NK-92 (cell line): ENCODE measurements around the gene GRID2.
"Not testable (repeated sequence)": the region's sequence is repeated elsewhere in the genome, so short reads cannot be mapped to it uniquely, and the experiment has no call there.

ENCODE experiments used
- DNase-seq: peaks from one replicate; lab custom pipeline; 2025; ENCODE audit not compliant: unreplicated experiment; lab: John Stamatoyannopoulos, UW

Gene GRID2

DNA sequence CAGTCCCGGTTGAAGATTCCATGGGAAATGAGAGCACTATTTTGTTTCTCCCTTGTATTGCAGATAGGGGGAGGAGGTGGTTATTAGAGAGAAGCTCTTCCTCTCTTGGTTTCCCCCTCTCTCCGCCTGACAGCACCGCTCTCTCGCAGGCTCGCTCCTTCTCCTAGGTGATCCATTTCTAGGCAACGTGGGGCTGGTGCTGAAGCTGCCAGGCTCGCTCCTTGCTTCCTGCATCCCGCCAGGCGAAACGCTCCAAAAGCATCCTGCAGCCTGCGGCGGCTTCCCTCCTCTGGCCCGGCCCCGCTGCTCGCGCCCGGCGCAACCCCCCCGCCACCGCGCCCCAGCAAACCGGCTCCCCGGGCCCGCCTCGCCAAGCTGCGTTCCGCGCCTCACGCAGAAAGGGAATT, at the start of gene GRID2:
GRID2 (plus strand) TSS at position 346 of the 407 bp plus-strand sequence.
- no peak for DNase-seq

DNA sequence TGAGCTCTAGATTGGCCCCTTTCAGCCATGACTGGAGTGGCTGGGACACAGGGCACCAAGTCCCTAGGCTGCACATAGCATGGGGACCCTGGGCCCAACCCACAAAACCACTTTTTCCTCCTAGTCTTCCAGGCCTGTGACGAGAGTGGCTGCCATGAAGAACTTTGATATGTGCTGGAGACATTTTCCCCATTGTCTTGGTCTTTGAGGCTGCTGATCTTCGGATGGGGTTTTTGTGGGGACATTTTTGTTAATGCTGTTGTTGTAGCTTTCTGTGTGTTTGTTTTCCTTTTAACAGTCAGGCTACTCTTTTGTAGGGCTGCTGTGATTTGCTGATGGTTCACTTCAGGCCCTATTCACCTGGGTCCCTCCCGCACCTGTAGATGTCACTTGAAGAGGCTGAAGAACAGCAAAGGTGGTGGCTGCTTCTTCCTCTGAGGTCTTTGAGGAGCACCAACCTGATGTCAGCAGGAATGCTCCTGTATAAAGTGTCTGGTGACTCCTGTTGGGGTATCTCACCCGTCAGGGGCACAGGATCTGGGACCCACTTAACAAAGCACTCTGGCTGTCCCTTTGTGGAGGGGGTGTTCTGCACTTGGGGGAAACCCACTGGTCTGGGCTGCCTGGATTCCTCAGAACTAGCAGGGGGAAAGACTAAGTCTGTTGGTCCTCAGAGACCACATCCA, 49.6 kb upstream of the GRID2 start:
- DNase-seq = no peak

DNA sequence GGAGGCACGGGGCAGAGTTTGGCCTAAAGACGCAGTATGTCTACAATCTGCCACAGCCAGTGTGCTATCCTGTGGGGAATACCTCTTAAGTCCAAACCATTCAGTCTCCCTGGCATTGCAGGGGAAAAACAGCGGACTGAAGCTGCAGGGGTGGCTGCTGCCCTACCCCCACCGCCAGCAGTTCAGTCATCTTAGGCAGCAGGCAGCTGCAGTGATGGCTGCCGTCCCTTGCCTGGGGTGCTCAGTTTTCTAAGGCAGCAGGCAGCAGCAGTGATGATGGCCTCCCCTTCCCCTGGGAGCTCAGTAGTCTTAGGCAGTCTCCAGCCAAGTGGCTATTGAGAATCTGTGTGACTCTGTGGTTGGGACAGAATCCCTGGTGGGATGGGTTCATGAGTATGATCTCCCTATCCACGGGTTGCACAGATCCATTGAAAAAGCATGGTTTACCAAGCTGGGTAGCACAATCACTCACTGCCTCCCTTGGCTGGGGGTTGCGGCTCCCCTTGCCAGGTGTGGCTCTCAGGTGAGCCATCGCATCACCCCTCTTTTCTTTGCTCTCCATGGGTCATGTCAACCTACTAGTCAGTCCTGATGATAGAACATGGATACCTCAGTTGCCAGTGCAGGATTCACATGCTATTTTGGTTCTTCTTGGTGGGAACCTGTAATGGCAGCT, 48.9 kb upstream of the GRID2 start:
- no peak for DNase-seq

DNA sequence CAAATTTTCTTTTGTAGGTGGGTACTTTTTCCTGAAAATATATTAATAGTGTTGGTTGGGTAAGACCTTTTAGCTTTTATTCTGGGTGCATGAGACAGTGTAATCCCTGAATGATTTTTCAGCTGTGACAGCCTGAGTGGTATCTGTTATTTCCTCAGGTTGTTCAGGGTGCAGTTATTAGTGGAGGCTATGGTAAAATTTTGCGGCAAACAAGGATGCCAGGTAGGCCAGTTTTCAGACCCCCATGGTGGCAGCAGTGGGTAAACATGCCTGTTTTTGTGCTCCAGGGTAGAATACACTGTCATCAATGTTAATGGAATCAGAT, 47.9 kb upstream of the GRID2 start:
- no peak for DNase-seq

DNA sequence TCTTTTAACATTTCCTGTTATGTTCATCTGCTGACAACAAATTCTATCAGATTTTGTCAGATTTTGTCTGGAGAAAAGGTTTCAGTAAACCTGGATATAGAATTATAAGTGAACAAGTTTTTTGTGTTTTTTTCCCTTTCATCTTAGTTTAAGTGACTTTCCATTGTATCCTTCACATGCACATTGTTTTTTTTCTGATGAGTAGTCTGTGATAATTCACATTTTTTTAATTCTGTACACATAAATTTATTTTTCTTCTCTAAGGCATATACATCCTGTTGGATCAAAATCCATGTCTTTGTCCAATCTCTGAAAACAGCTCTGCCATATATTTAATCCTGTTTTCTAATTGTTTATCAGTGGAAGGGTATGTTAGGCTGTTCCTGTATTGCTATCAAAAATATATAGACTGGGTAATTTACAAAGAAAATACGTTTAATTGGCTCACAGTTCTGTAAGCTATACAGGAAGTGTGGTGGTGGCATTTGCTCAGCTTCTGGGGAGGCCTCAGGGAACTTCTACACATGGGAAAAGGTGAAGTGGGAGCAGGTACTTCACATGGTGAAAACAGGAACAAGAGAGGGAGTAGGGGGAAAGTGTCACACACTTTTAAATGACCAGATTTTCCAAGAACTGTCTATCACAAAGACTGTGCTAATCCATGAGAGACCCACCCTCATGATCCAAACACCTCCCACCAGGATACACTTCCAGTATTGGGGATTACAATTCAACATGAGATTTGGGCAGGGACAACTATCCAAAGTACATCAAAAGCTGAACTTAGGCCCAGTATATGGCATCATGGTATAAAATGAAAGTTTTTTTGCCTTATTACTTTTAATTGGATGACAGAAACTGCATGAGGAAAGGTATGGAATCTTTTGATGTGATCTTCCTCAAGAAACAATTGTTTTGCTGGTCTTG, 45.6 kb upstream of the GRID2 start:
- DNase-seq = no peak

DNA sequence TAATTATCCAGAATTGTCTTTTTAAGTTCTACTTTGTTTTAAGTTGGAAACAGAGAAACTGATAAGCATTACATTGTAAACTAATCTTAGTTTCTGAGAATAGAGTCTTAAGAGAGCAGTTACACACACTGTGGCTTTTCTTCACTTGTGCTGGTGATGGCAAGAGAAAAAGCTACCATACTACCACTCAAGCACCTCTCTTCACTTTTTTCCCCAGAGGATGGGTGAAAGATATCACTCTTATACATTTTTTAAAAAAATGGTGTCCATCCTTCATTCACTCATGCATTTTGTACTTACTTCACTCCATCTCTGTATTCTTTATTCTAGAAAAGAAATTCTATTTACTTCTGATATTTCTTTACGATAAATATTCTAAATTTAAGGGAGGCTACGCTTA, 42.5 kb upstream of the GRID2 start:
- no peak for DNase-seq

DNA sequence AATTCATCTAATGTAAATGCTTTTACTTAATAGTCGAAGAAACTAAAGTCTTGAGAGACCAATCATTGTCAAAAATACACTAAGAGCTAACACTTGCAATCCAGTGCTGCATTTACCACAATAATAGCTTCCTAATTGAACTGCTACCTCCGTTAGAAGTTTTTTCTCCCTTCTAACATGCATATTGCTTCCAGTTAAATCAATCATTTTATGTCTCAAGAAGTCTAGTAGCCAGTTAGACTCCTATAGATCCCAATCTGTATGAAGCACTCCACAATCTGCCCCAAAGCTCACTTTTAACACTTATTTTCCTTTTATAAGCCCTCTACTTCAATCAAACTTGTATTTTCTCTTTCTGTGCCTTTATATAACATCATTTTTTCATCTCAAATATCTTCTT, 41.4 kb upstream of the GRID2 start:
- DNase-seq = no peak

DNA sequence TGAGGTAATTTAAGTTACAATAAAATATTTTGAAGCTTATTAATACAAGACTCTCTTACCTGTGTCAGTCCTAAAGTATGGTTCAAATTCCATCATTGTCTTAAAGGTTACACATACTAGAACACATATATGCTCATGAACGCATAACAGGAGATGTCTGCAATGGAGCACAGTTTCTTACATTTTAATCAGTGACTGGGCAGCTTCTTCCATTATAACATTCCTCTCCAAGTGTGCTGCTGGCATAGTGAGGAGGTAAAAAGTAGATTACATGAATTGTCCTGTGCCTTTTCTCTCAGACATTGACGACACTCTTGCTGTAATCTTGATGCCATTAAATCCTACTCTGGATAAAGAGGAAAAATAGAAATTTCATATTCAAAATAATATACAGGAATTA, 40.8 kb upstream of the GRID2 start:
- DNase-seq = no peak

DNA sequence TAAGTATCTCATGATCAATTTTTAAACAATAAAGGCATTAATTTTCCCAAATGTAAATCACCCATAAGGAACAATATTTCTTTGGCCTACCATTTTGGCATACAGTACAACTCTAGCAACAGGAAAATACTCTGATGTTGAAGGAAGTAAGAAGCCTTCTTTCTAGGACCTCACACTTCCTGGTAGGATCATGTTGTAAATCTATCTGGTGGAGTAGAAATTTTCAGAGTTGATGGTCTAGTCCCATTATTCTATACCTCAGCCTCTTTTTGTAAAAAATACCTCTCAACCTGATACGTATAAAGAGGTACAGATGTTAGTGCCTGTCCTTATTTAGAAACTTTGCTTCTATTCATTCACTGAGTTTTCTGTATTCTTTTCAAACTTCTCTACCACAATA, 40.2 kb upstream of the GRID2 start:
- DNase-seq = no peak

DNA sequence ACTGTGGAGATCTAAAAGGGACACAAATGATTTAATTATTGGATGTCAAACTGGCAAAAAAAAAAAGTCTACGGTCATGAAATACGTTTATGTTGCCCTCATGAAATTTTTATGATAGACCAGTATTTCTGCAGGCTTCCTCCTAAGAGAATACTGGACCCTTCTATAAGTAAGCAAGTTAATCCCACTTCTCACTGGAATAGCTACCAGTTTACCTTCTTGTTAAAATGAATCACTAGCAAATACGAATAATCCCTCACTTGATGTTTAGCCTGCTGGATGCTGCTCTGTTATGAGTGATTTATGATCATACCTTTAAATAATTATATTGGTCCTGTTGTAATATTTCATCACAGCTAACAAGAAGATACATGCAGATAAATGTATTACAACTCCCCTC, 39.6 kb upstream of the GRID2 start:
- no peak for DNase-seq

DNA sequence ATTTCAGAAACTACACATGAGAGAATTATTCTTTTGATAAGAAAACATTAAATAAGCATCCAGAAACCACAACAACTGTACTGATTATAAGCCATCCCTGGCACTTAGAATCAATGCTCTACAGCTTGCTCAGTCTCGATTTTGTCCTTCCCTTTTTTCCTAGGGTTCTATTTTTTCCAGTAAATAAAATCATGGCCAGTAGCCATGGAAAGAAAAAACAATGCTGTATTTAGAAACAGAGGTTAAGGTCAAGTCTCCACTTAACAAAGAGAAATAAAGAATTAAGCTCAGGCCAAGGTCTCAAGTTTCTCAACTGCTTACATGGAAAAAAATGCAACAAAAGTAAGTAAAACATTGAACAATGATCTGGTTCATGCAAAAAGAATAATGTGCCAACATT, 38.7 kb upstream of the GRID2 start:
- no peak for DNase-seq

DNA sequence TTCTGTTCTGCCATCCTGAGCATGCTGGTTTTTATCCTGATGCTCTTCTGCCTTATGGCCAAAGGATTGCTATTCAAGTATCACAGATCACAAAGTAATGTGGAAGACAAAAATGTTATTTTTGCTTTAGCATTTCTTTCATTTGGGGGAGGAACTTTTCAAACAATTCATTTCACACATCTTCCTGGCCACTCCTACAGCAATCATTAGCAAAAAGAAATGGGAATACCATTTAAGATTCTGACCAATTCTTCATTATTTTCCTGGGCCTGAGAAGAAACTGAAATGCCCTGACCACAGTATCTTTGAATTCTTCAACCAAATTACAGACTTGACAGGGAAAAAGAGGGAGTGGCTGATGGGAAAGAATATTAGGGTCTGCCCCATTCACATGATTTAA, 38.0 kb upstream of the GRID2 start:
- no peak for DNase-seq

DNA sequence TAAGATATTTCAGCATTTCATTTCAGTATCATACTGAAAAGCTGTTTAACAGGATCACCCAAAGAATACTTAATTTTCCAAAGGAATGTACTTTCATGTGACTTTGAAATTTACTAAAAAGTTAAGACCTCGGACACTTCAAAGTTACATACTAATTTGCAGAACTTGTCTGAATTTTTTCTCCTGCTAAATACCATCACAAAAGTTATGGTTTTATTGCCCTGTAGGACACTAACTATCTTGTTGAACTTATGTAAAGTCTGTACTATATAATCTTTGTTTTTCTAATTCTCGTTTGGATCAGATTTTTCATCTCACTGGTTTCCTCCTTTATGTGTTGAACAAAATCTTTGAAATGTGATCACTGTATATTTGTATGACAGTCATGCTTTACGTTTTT, 37.2 kb upstream of the GRID2 start:
- DNase-seq = no peak

DNA sequence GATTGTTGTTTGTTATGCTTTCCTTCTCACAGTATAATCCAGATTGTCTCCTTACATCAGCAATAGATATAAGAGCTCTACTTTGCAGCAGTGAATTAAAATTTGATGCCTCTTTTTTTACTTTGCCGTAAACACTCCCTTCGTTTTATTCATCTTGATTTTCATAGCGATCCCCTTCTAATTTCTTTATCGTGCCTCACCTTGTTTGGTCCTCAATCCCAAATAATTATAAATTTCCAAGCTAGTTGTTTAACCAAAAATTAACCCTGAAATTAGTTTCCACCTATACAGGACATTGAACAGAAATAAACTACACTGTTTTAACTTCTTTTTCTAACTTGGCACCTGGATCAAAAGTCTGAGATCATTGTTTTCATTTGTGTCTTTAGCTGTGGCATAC, 35.1 kb upstream of the GRID2 start:
- DNase-seq = no peak

DNA sequence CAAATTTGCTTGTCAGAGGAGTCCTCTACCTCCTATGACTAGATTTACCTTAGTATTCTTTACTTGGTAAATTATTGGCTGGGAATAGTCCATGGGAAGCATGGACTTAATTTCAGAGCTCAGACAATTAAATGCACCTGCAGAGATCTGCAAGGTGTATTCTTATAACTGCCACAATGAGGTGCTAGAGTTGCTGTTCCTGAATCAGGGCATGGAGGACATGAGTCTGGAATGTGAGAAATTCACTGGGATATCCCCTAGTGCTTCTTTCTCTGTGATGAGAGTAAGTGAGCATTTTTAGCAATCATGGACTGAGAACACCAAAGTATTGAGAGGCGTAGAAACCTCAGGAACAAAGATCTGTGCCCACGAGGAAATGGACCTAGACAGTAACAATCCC, 32.9 kb upstream of the GRID2 start:
- no peak for DNase-seq

DNA sequence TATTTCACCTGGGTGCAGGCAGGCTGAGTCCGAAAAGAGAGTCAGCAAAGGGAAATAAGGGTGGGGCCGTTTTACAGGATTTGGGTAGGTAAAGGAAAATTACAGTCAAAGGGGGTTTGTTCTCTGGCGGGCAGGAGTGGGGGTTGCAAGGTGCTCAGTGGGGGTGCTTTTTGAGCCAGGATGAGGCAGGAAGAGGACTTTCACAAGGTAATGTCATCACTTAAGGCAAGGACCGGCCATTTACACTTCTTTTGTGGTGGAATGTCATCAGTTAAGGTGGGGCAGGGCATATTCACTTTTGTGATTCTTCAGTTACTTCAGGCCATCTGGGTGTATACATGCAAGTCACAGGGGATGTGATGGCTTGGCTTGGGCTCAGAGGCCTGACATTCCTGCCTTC, 32.2 kb upstream of the GRID2 start:
- not testable (repeated sequence) for DNase-seq

DNA sequence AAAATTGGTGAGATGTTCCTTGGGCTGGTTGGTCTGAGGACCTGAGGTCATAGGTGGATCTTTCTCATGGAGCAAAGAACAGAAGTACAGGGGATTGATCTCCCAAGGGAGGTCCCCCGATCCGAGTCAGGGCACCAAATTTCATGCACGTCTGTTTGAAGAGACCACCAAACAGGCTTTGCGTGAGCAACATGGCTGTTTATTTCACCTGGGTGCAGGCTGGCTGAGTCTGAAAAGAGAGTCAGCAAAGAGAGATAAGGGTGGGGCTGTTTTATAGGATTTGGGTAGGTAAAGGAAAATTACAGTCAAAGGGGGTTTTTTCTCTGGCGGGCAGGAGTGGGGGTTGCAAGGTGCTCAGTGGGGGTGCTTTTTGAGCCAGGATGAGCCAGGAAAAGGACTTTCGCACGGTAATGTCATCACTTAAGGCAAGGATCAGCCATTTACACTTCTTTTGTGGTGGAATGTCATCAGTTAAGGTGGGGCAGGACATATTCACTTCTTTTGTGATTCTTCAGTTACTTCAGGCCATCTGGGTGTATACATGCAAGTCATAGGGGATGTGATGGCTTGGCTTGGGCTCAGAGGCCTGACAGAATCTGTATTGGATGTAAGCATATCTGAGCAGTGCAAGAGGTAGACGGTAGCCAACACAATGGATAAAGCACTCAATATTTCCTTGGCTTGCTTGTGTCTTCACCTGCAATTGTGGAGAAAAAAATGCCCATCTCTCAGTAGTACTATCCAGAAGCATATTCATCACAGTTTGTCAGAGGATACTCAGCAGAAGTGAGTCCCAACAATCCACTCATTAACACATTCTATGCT, 26.5 kb upstream of the GRID2 start:
- not testable (repeated sequence) for DNase-seq

DNA sequence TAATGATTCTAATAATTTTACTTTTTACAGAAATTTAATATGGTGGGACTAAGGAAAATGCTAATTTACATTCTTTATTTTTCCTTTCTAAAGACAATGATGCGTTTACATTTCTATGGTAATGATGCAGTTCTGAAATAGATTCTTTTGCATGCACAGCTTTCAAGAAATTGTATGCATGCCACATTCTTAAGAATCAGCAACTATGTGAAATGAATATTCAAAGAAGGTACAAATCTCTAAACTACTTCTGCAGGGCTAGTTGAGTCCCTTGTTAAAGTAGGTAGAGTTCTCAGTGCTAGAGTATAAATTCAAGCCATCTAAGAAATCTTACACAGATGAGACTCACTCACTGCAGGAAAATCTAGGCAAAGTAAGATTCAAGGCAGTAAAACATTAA, 24.5 kb upstream of the GRID2 start:
- DNase-seq = no peak

DNA sequence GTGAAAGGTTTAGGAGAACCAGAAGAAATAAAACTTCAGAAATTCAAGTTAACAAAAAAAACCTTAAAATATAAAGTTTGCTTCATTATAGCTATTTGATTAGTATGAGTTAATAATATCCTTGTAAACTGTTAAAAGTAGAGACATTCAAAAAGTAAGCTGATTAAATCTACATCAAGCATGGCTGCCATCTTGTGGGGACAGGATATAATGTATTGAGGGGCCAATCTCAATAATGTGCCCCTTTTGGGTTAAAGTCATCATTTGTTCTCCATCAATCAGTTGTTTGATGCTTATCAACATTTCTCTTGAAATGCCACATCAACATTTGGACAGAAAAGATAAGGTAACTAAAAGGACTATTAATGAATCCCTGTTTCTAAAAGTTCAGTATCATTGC, 4.6 kb upstream of the GRID2 start:
- no peak for DNase-seq

DNA sequence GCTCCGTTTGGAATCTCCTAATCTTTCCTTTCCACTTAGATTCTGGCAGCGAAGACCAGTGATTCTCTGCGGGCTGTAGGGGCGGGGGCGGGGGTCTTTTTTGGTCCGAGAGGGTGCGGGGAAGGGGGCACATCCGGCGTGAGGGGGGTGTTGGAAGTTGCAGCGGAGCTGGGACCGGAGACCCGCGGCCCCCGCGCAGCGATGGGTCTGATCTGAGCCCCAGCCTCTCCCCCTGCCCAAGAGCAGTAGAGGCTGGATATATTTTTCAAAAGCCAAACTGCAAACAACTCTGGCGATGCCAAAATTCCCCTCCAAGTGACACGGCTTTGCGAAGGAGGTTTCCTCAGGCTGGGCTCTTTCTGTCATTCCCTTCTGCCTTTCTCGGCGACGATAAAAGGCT, 355 bp downstream of the GRID2 start:
- no peak for DNase-seq

DNA sequence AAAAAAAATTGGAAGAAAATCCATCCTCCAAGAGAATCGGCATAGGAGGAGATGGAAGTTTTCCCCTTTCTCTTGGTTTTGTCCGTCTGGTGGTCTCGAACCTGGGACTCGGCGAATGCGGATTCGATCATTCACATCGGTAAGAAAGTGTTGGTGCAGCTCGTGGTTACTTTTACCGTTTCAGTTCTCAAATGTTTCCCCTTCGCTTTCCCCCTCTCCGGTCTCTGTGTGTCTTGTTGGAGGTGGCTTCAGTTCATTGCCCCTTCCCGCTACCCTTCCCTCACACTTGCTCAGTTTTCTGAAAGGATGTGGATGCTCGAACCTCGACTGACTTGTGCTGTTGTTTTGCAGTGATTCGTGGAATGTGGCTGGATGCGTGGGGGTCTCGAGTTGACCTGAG, 840 bp downstream of the GRID2 start:
- DNase-seq = no peak
